KMS-11 (cell line): Measurements from ENCODE around the gene KITLG.
"Not testable (repeated sequence)": the region's sequence is repeated elsewhere in the genome, so short reads cannot be mapped to it uniquely, and the experiment has no call there.

Experiments
- H2AFZ ChIP-seq: fragments of 200-600 bp; sonication (generic); 2 replicates; pipeline ENCODE4 v1.6.1; 2016; ENCODE audit warnings: antibody characterized with exemption, mixed run types, low read depth
- H3K27ac ChIP-seq: fragments of 200-600 bp; sonication (generic); 2 replicates; pipeline ENCODE4 v1.6.1; 2016; ENCODE audit warnings: mild to moderate bottlenecking, mixed run types
- H3K27me3 ChIP-seq: fragments of 200-600 bp; sonication (generic); 2 replicates; pipeline ENCODE4 v1.6.1; 2017; ENCODE audit warnings: mild to moderate bottlenecking, low read depth, mixed run types, moderate library complexity; ENCODE audit not compliant: insufficient read depth
- H3K36me3 ChIP-seq: fragments of 200-600 bp; sonication (generic); 2 replicates; pipeline ENCODE4 v1.6.1; 2017; ENCODE audit warnings: mild to moderate bottlenecking, mixed run types; ENCODE audit not compliant: insufficient read depth
- H3K4me1 ChIP-seq: fragments of 200-600 bp; sonication (generic); 2 replicates; pipeline ENCODE4 v1.6.1; 2016; ENCODE audit warnings: mild to moderate bottlenecking, low read depth, mixed run types; ENCODE audit not compliant: poor library complexity, severe bottlenecking
- H3K4me2 ChIP-seq: fragments of 200-600 bp; sonication (generic); 2 replicates; pipeline ENCODE4 v1.7.0; 2016; ENCODE audit warnings: mild to moderate bottlenecking, mixed run types
- H3K4me3 ChIP-seq: fragments of 200-600 bp; sonication (generic); IDR thresholded peaks from 2 replicates; pipeline ENCODE4 v1.6.1; 2017; ENCODE audit warnings: low read depth, low read length, mixed read lengths; ENCODE audit not compliant: insufficient read depth
- H3K79me2 ChIP-seq: fragments of 200-600 bp; sonication (generic); 2 replicates; pipeline ENCODE4 v1.6.1; 2016; ENCODE audit warnings: low read depth, mixed run types; ENCODE audit not compliant: insufficient read depth
- H3K9ac ChIP-seq: fragments of 200-600 bp; sonication (generic); 2 replicates; pipeline ENCODE4 v1.6.1; 2016; ENCODE audit warnings: mild to moderate bottlenecking, mixed run types
- H4K20me1 ChIP-seq: fragments of 200-600 bp; sonication (generic); 2 replicates; pipeline ENCODE4 v1.6.1; 2016; ENCODE audit warnings: mild to moderate bottlenecking, mixed run types; ENCODE audit not compliant: insufficient read depth
- TF ChIP-seq, protein P1 (sequence below): fragments of 200-600 bp; sonication (generic); conservative IDR thresholded peaks from 2 replicates; pipeline ENCODE4 v1.6.1; 2017; ENCODE audit warnings: low read depth, mild to moderate bottlenecking, antibody characterized with exemption, low read length, moderate library complexity, mixed read lengths

The KITLG gene

DNA sequence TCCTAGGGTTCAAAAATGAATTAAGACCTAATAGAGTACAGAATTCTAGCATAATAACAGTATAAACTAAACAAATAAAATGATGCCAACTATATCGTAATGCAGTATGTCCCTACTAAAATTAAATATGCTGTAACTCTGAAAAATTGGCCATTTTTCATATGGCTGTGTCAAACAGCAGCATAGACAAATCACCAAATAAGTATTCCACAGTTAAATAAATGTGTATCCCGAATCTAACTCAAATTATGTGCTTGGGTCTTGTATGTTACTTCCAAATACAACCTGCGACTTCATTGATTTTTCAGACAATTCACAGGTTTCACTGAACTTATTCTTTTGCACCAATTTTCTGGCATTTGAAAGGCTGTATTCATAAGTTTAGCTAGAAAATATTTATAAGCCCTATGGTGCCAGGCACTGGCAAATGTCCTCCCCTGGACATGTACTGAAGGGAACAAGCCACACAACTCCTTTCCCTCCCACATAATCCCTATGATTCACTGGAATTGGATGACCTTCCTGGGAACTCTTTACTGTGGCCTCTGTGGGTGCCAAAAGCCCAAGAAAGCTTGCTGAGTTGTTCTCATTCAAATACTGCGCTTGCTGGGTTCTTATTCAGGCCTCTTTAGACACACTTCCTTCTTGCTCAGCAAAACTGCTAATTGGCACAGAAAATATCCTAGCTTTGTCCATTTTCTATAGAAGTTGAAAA lies 108.8 kb downstream of the KITLG start:
- Histone ChIP-seq H3K4me3 (no peak overlapping the region), H3K36me3 (no peaks in the 10 kb centered on the region), H4K20me1 (no peaks in the 10 kb centered on the region), H3K4me1 (no peaks in the 10 kb centered on the region), H3K9ac (no peak overlapping the region), H3K79me2 (no peaks in the 10 kb centered on the region), H3K27me3 (no peaks in the 10 kb centered on the region), H2AFZ (no peak overlapping the region), H3K27ac (no peak overlapping the region), H3K4me2 (no peak overlapping the region)
- TF ChIP-seq, protein P1, sequence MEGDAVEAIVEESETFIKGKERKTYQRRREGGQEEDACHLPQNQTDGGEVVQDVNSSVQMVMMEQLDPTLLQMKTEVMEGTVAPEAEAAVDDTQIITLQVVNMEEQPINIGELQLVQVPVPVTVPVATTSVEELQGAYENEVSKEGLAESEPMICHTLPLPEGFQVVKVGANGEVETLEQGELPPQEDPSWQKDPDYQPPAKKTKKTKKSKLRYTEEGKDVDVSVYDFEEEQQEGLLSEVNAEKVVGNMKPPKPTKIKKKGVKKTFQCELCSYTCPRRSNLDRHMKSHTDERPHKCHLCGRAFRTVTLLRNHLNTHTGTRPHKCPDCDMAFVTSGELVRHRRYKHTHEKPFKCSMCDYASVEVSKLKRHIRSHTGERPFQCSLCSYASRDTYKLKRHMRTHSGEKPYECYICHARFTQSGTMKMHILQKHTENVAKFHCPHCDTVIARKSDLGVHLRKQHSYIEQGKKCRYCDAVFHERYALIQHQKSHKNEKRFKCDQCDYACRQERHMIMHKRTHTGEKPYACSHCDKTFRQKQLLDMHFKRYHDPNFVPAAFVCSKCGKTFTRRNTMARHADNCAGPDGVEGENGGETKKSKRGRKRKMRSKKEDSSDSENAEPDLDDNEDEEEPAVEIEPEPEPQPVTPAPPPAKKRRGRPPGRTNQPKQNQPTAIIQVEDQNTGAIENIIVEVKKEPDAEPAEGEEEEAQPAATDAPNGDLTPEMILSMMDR = no peak

DNA sequence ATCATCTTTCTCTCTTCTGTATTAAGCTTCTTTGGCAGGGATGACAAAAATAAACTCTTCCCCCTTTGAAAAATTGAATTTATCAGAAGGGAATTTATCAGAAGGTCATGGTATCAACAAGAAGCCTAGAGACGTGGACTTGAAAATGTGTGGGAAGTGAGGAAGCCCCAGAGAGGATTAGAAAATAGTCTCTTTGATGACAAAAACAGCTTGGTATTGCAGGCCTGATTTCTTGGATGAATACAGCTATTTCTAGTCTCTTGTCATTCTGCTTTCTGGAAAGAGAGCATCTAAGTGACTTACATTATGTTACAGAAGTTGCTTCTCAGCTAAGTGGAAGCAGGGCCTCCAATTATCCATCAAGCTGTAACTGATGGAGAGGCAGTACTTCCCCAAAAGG lies 111.1 kb downstream of the KITLG start:
- Histone ChIP-seq H3K27ac (no peak overlapping the region), H3K4me2 (no peak overlapping the region), H3K4me3 (no peak overlapping the region), H3K9ac (no peak overlapping the region), H2AFZ (no peak overlapping the region), H3K27me3 (no peaks in the 10 kb centered on the region), H4K20me1 (no peaks in the 10 kb centered on the region), H3K79me2 (no peaks in the 10 kb centered on the region), H3K4me1 (no peaks in the 10 kb centered on the region), H3K36me3 (no peaks in the 10 kb centered on the region)
- TF ChIP-seq, protein P1 = no peak

DNA sequence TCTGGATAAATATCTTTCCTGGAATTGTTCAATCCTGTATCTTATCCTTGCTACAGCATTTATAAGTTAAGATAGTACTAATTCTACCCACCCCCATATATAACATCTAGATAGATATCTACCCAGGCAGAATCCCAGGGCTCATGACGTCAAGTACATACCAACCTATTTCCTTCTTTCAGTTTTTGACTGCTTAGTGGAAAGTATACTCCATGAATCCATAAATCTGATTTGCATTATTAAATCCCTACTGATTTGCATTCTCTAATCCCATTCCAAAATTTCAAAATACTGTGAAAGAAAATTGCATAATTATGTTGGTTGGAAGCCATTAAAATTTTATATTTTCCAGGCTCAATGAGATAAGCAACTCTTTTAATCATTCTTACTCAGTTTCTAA lies 111.7 kb downstream of the KITLG start:
- Histone ChIP-seq H3K79me2 (no peaks in the 10 kb centered on the region), H3K27ac (no peak overlapping the region), H3K4me1 (no peaks in the 10 kb centered on the region), H3K27me3 (no peaks in the 10 kb centered on the region), H3K4me2 (no peak overlapping the region), H2AFZ (no peak overlapping the region), H3K9ac (no peak overlapping the region), H3K4me3 (no peak overlapping the region), H4K20me1 (no peaks in the 10 kb centered on the region), H3K36me3 (no peaks in the 10 kb centered on the region)
- TF ChIP-seq, protein P1 = no peak

DNA sequence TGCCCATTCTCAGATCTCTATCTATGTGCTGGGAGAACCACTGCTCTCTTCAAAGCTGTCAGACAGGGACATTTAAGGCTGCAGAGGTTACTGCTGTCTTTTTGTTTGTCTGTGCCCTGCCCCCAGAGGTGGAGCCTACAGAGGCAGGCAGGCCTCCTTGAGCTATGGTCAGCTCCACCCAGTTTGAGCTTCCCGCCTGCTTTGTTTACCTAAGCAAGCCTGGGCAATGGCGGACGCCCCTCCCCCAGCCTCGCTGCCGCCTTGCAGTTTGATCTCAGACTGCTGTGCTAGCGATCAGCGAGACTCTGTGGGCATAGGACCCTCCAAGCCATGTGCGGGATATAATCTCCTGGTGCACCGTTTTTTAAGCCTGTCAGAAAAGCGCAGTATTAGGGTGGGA lies 113.6 kb downstream of the KITLG start:
- H4K20me1 ChIP-seq, H3K4me1 ChIP-seq, H3K4me3 ChIP-seq, H3K27ac ChIP-seq, H3K9ac ChIP-seq, H3K4me2 ChIP-seq, H2AFZ ChIP-seq, H3K79me2 ChIP-seq, H3K27me3 ChIP-seq, H3K36me3 ChIP-seq: not testable (repeated sequence)

DNA sequence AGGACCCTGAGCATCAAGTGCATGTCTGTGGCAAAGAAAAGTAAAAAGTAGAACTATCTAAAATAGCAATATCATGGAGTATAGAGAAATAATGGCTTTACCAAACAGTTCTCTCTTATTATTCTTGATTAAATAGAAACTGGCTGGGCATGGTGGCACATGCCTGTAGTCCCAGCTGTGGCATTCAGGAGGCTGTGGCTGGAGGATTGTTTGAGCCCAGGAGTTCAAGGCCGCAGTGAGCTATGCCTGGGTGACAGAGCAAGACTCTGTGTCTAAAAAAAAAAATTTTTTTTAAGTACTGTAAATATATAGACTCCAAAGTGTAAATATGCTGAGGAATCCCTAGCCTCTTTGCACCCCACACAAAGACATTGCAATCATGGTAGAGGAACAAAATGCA lies 121.9 kb downstream of the KITLG start:
- TF ChIP-seq, protein P1 = no peak
- no peak overlapping the region for H3K4me3 ChIP-seq
- no peak overlapping the region for H3K9ac ChIP-seq
- H3K36me3 ChIP-seq = no peaks in the 10 kb centered on the region
- H3K4me2 ChIP-seq = no peak overlapping the region
- H2AFZ ChIP-seq = no peak overlapping the region
- no peaks in the 10 kb centered on the region for H3K27me3 ChIP-seq
- no peak overlapping the region for H3K27ac ChIP-seq
- H3K79me2 ChIP-seq = no peaks in the 10 kb centered on the region
- H3K4me1 ChIP-seq = no peaks in the 10 kb centered on the region
- no peaks in the 10 kb centered on the region for H4K20me1 ChIP-seq
